HepG2 (cell line): ENCODE results near the gene LUZP1. TPM values are rescaled to one million over a fixed set of nuclear protein-coding genes. Genes with fewer than 3 reads are reported as not detected.

Source experiments
- CBFB ChIP-seq: sonication (generic); formaldehyde crosslinking; IDR thresholded peaks from 2 replicates; pipeline ENCODE4 v1.4.0; 2020; ENCODE audit warnings: missing genetic modification reagents
- FOXP1 ChIP-seq, 2 experiments: fragments of 450-650 bp in 1 of 2; IDR thresholded peaks; 2 replicates each; pipeline ENCODE4 v1.6.1; 2017 to 2018; ENCODE audit warnings: antibody characterized with exemption in 1 of 2
- HNF1A ChIP-seq, 2 experiments: sonication (generic) in 1 of 2; formaldehyde crosslinking in 1 of 2; IDR thresholded peaks; 2 replicates each; pipeline versions ENCODE4 v1.4.0 to v1.6.1; 2016 to 2020; ENCODE audit warnings: borderline replicate concordance in 1 of 2, low read depth in 1 of 2, mild to moderate bottlenecking in 1 of 2, missing genetic modification reagents in 1 of 2
- SP140L ChIP-seq: sonication (generic); formaldehyde crosslinking; IDR thresholded peaks from 2 replicates; pipeline ENCODE4 v1.4.0; 2020; ENCODE audit warnings: missing genetic modification reagents, borderline replicate concordance
- THYN1 ChIP-seq: sonication (generic); formaldehyde crosslinking; IDR thresholded peaks from 2 replicates; pipeline ENCODE4 v1.8.1; 2023; ENCODE audit warnings: low read depth, mild to moderate bottlenecking, moderate library complexity, missing genetic modification reagents, borderline replicate concordance
- ZBTB4 ChIP-seq: sonication (generic); formaldehyde crosslinking; IDR thresholded peaks from 2 replicates; pipeline ENCODE4 v1.4.0; 2020; ENCODE audit warnings: missing genetic modification reagents, mild to moderate bottlenecking, borderline replicate concordance
- ZFP36 ChIP-seq: fragments of 150-350 bp; IDR thresholded peaks from 2 replicates; pipeline ENCODE4 v1.6.1; 2018; ENCODE audit warnings: borderline replicate concordance, low read length, low read depth; ENCODE audit not compliant: partially characterized antibody
- ZNF276 ChIP-seq: sonication (generic); formaldehyde crosslinking; IDR thresholded peaks from 2 replicates; pipeline ENCODE4 v1.4.0; 2020; ENCODE audit warnings: mild to moderate bottlenecking, low read depth, missing genetic modification reagents
- ZNF34 ChIP-seq: sonication (generic); formaldehyde crosslinking; IDR thresholded peaks from 2 replicates; pipeline ENCODE4 v1.4.0; 2020; ENCODE audit warnings: mild to moderate bottlenecking, missing genetic modification reagents, borderline replicate concordance
- polyA plus RNA-seq, 8 experiments: library from polyadenylated mRNA; depleted of rRNA in 3 of 8; stranded (reverse) in 7 of 8; unstranded in 1 of 8; fragments of >200 nt; fragmentation: Illumina TruSeq in 4 of 8; extraction: Trizol in 4 of 8; gene quantifications; 2 replicates each; pipeline versions ENCODE4 v1.2.1 to v1.2.3, GENCODE V29; 2011 to 2016; ENCODE audit warnings: low read depth in 4 of 8, missing spikeins in 1 of 8, mixed read lengths in 1 of 8; ENCODE audit not compliant: insufficient read depth in 1 of 8
- total RNA-seq, 5 experiments: library from RNA; depleted of rRNA; stranded (reverse); fragments of >200 nt; fragmentation: Illumina TruSeq; extraction: Trizol; gene quantifications; 2 replicates each; pipeline ENCODE4 v1.2.3, GENCODE V29; 2016; ENCODE audit warnings: low read depth in 1 of 5
- TF ChIP-seq, protein P1 (sequence below): sonication (generic); formaldehyde crosslinking; IDR thresholded peaks from 2 replicates; pipeline ENCODE4 v1.4.0; 2020; ENCODE audit warnings: missing genetic modification reagents

LUZP1 gene
- total and polyA plus RNA-seq, 2 of the 13 experiments (the other 11 are each of a cell fraction or from before 2014, with no cell fraction given) = 6.9 to 12.7 TPM

DNA sequence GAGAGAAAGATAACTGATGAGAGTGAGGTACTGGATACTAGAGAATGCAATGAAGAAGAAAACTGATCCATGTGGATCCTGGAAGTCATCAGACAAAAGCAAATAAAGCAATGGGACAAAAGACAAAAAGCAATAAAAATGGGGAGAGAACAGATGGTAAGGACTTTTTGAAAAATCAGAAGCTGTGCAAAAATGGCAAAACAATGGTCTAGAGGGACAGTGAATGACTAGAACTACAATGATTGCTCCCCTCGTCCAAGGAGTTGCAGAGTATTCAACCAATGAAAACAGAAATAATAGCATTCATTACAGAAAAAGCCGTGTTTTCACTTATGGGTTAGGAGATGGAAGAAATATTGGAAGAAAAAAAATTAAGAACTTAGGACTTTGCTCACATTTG, 18.5 kb downstream of the LUZP1 start (continued):
- TF ChIP-seq ZBTB4 (CRISPR knock-in tag) (no peak), SP140L (CRISPR knock-in tag) (no peak), ZFP36 (no peak), CBFB (CRISPR knock-in tag) (no peak), FOXP1 (IDR thresholded peaks at IDR 0.05) (no peak), FOXP1 (CRISPR knock-in tag; IDR thresholded peaks at IDR 0.05) (no peak), ZNF34 (no peak), THYN1 (no peak), HNF1A (IDR thresholded peaks at IDR 0.05; ENCODE audit: low read depth) (no peak), HNF1A (CRISPR knock-in tag; IDR thresholded peaks at IDR 0.05; ENCODE audit: borderline replicate concordance) (no peak), ZNF276 (CRISPR knock-in tag) (no peak)
- TF ChIP-seq, protein P1, sequence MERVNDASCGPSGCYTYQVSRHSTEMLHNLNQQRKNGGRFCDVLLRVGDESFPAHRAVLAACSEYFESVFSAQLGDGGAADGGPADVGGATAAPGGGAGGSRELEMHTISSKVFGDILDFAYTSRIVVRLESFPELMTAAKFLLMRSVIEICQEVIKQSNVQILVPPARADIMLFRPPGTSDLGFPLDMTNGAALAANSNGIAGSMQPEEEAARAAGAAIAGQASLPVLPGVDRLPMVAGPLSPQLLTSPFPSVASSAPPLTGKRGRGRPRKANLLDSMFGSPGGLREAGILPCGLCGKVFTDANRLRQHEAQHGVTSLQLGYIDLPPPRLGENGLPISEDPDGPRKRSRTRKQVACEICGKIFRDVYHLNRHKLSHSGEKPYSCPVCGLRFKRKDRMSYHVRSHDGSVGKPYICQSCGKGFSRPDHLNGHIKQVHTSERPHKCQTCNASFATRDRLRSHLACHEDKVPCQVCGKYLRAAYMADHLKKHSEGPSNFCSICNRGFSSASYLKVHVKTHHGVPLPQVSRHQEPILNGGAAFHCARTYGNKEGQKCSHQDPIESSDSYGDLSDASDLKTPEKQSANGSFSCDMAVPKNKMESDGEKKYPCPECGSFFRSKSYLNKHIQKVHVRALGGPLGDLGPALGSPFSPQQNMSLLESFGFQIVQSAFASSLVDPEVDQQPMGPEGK = no peak
